Hematopoietic multipotent progenitor cell treated with erythropoietin and hydrocortisone succinate and interleukin-3 and kit ligand, for 6 days (in vitro differentiated cells): Measurements from ENCODE around the gene NSRP1.
"Not testable (repeated sequence)": the region's sequence is repeated elsewhere in the genome, so short reads cannot be mapped to it uniquely, and the experiment has no call there.

ENCODE experiments used
- DNase-seq: peaks from one replicate; pipeline ENCODE4 v3.0.0-alpha.2; 2015

NSRP1 gene

DNA sequence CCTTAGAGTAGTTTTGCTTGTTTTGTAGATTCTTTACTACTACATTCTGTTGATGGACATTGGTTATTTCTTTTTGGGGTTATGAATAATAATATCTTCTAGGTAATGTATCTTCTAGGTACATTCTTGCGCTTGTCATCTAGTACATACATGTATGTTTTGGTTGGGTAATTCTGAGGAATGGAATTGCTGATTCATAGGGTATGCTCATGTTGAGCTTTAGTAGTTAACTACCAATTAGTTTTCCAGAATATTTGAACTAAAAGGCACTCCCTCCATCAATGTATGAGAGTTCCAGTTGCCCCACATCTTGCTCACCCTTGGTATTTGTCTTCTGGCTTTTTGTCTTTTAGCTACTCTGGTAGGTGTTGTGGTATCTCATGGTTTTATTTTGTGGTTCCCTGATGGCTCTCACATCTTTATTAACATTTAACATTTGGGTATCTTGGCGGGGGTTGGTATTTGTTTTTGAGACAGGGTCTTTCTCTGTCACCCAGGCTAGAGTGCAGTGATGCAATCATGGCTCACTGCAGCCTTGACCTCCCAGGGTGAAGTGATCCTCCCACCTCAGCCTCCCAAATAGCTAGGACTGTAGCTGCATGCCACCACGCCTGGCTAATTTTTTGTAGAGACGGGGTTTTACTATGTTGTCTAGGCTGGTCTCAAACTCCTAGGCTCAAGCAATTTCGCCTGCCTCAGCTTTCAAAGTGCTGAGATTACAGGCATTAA, 71.8 kb downstream of the NSRP1 start:
- no peak for DNase-seq

GRCh38 chr17:30191072-30191471, 74.5 kb downstream of the NSRP1 start:
- no peak for DNase-seq

DNA sequence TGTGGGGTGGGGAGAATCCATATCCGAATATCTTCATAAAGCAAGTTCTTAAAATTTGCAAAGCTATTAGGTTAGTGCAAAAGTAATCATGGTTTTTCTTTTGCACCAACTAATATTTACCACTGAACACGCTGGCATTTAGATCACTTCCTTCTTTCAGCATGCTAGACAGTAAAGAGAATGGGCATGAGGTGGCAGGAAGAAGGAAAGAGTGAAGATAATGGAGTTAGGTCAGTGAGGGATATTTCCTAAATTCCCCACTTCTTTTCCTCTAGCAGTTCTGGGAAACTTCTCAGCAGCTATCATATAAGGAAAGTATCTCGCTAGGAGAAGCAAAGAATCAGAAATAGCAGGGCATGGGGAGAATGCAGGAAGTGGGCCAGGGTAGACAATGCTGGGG, 79.9 kb downstream of the NSRP1 start:
- no peak for DNase-seq

- no peak for DNase-seq
These were observed 80.8 kb downstream of the NSRP1 start for GRCh38 chr17:30197416-30197815.

DNA sequence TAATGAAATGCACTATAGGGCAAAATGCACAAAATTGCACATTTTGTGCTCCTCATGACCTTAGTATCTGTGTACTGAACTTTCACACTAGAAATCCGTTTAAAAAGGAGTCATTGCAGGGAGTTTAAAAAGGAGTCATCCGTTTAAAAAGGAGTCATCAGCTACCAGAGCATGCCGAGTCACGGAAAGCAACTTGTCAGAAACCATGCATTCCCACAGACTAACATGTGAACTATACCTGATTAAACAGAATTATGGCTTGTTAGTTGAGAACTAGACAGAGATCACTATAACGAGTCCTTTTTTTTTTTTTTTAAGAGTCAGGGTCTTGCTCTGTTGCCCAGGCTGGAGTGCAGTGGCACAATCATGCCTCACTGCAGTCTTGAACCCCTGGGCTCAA, 83.0 kb downstream of the NSRP1 start:
- no peak for DNase-seq

GRCh38 chr17:30200106-30200505, 83.5 kb downstream of the NSRP1 start:
- DNase-seq: peak; percentile 66

- DNase-seq: not testable (repeated sequence)
These were observed 84.0 kb downstream of the NSRP1 start for GRCh38 chr17:30200656-30201055.

DNA sequence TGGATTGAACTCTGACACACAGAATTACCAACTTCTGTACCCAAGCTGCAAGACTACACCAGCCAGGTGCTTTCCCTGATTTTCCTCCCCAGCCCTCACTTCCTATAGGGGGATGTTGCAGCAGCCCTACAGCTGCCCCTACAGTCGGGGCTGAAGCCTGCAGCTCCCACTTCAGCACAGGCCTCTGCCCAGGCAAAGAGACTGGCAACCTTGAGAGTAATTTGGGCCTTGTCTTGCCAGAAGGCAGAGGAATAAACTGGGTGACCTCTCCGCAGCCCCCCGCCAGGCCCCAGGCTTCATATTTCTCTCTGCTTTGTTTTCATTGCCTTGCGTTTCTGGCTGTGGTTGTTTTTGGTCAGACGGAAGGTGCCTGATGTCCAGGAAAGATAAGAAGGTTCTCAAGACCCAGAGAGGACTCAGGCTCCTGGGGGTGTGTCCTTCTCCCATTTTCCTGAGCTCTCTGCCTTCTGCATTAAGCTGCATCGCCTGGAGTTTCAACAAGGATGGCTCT, 86.9 kb downstream of the NSRP1 start:
- no peak for DNase-seq

GRCh38 chr17:30207655-30208054, 91.0 kb downstream of the NSRP1 start:
- no peak for DNase-seq

GRCh38 chr17:30208214-30208613, 91.6 kb downstream of the NSRP1 start:
- DNase-seq: no peak

- DNase-seq: no peak
These were observed 93.3 kb downstream of the NSRP1 start for GRCh38 chr17:30209930-30210329.

DNA sequence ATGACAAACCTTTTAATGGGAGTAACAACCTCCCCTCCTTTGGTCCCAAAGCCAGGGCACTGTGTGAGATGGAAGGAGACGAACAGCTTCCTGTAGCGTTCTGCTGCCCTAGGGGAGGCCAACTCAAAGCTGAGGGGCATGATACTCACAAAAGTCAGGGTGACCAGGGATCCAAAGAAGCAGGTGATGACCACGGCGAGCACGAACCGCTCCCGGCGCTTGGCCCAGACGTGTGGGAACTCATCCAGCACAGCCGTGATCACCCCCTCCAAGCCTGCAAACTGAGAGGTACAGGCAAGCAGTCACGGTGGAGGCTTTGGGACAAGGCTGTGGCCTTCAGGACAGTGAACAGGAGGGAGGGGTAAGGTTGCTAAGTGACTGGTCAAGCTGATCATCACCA, 93.8 kb downstream of the NSRP1 start:
- no peak for DNase-seq

DNA sequence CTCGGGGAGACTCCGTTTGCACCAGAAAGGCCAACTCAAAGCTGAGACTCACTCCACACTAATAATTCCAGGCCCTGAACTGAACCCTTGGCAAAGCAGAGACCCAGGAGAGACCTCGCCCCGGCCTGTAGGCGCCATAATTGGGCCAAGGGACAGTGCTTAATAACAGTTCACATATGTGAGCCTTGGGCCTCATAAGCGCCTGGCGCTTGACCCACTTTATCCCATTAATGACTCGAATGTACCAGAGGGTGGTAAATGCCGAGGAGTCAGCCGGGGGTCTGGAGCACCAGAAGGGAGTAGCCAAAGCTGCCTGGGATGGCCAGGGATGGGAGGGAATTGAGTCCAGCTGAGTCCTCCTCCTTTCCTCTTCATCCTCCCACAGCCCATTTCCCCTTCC, 94.3 kb downstream of the NSRP1 start:
- no peak for DNase-seq

DNA sequence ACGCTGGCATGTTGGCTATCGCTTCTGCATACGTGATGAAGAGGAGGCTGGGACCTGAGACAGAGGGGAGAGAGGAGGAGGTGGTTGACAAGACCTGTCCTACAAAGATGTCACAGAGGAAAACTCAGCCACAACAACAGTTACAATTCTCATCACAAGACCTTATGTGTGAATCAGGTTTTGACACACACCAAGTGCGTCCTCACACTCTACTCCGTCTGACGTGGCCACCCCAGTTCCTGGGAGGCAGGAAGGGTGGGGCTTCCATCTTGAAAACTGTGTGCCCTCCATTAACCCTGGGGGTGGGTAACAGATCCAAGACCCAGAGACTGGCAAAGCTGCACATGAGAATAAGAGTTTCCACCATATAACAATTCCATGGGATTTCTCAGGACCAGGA, 94.8 kb downstream of the NSRP1 start:
- no peak for DNase-seq

GRCh38 chr17:30212750-30213149, 96.1 kb downstream of the NSRP1 start:
- no peak for DNase-seq

DNA sequence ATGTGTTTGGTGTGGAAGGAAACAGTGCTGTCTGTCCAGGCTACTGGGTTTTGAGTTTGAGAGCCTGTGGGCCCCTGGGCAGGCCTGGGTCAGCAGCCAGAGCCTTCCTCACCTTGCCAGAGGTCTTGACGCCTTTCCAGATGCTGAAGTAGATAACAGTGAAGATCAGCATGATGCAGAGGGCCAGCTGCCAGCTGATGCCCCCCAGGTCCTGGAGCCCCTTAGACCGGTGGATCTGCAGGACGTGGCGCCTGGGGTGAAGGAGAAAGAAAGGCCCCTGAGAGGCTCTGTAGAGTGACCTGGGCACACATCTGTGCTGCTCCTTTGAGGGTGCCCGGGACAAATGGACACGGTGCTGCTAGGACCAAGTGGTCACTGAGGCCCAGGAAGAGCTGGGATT, 100.4 kb downstream of the NSRP1 start:
- no peak for DNase-seq

DNA sequence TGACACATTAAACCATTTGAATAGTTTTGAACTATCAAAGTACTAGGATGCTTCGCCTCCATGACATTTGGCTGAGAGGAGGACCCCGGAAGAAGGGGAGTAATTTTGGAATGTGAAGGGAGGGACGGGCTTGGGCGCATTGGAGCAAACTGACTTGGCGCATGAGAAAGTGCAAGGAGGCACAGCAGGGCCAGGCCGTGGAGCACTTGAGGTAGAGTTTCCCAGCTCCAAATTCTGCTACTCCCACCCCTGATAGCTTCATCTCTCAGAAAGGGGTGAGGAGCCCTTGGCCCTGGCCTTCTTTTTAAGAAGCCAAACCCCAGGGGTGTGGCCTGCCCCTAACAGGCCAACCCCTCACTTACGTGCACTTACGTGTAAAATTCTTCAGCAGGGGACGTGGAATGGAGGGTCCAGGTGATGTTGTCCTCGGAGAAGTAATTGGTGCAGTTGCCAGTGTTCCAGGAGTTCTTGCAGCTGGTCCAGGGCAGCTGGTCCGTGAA, 101.2 kb downstream of the NSRP1 start:
- no peak for DNase-seq

DNA sequence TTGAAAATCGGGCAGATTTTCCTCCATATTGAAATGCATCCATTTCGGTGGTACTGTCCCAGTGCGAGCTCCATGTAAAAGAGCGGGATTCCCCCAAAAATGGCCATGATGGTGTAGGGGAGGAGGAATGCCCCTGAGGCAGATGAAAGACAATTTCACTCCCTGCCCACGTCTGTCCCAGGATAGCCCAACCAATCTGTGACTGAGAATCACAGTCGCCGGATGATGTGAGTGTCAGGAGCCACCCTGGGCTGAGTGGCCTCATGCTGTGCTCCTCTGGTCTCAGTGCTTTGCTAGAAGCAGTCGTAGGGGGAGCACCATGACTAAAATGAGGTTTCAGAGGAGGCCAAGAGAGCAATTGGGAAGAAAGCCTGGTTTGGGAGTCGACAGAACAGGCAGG, 102.2 kb downstream of the NSRP1 start:
- DNase-seq: no peak

- DNase-seq: no peak
These were observed 102.7 kb downstream of the NSRP1 start for GRCh38 chr17:30219315-30219714.

DNA sequence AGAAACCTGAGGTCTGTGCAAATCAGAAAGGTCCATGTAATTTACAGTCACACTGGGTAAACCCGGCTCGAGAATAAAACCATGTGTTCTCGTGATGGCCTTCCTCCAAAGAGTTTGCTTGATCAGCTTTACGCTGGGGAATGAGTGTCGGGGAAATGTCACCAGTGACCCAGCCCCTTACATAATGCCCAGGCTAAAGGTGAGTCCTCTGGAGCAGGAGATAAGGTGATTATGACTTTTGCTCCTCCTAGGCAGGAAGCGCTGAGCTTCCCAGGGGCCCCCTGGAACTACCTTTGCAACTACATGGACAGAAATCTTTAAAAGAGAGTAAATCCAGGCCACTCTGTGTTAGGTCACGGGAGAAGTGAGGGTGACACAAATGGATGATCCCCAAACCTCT, 103.2 kb downstream of the NSRP1 start:
- no peak for DNase-seq

DNA sequence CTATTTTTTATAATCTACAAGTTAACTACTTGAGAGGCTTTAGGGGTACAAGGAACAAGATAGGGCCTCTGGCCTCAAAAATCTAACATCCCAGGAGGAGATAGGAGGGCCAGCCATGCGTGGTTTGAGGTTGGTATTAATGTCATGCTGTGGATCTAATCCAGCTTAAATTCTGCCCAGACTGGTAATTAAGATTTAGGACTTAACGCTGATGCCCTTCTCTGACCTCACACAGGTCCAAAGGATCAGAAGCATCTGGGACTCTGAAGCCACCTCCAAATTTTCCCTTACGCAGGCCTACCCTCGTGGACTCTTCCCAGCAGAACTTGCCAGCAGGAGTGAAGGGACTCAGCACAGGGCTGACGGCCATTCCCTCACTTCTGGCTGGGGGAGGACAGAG, 103.8 kb downstream of the NSRP1 start:
- DNase-seq: no peak

DNA sequence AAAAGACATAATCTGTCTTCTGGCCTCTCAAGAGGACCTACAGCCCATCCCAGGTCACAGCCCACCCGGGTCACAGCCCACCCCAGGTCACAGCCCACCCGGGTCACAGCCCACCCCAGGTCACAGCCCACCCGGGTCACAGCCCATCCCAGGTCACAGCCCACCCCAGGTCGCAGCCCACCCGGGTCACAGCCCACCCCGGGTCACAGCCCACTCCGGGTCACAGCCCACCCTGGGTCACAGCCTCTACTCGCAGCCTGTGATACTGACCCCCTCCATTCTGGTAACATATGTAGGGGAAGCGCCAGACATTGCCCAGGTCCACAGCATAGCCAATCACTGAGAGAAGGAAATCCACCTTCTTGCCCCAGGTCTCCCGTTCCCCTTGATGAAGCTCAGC, 104.7 kb downstream of the NSRP1 start:
- no peak for DNase-seq

GRCh38 chr17:30222251-30222650, 105.6 kb downstream of the NSRP1 start:
- no peak for DNase-seq

DNA sequence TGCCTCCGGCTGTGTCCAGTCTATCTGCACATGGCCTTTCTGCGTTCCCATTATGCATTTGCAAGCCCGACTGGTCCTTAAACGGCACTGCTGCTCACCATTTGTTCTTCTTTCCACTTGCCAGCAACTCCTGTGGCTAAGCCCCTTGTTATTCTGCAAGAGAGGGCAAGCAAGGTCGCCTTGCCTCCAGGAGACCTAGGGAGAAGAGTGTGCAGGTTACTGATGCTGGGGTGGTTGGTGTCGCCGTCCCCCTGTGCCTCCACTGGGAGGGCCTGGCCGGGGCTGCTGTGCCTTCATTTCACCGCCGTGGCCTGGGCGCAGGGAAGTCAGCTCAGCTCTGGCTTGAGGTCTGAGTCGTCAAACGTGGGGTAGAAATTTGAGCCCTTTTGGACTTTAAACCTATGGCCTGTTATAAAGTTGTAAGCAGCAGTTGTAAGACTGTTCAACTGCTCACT, 106.1 kb downstream of the NSRP1 start:
- no peak for DNase-seq

DNA sequence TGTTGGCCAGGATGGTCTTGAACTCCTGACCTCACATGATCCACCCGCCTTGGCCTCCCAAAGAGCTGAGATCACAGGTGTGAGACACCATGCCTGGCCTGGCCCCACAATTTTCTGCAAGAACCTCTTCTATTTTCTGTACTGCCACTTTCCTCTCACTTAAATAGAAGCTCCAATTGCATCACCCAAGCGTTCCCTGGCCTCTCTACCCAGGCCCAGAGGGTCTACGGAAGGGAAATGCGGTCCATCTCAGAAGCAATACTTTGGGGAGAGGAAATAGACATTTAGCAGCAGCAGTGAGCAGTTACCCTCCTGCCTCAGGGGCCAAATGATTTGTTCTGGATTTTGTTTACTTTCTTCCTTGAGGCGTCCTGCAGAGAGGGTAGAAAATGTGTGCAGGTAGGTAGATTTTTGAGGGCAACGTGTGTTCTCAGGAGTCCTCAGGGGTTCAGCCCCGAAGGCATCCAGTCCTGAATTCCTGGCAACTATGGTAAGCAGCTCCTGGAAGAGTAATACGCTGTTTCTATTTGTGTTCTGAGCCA, 107.9 kb downstream of the NSRP1 start:
- DNase-seq: no peak
